ENCODE data around the gene AFDN. TPM values are rescaled to one million over a fixed set of nuclear protein-coding genes. Genes with fewer than 3 reads are reported as not detected.

Gene AFDN
- polyA plus RNA-seq, 3 donors from 2014 or later: 0.27 to 1.5 TPM; not detected in 1

DNA sequence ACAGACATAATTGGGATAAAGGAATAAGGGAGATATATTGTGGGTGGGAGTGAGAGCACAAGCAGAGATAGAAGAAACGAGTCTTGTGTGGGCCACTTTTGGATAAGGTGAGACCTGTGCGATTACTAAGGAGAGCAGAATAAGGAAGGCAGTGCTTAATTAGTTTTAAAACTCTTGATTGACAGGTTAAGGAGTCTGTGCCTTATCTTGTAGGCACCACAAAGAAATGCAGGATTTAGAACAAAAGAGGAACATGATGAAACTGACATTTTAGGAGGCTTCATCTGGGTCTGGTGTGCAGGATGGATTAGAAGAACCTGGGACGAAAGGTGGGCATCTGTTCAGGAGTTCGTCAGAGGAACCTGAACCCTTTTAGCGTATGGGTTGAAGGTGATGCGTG lies 100.5 kb downstream of the AFDN start:
- Mint-ChIP-seq H3K27ac (peak overlapping the region in 1 of 6 donors; percentile 15), H3K36me3 (peaks cover 0 to 4% (median 0%) of the 10 kb centered on the region in 3 donors), H3K4me1 (no peaks in the 10 kb centered on the region), H3K4me3 (no peak overlapping the region), H3K27me3 (ENCODE audit: low read depth in 3 of 3) (peaks cover 0 to 5% (median 2%) of the 10 kb centered on the region in 3 donors), H3K9me3 (no peaks in the 10 kb centered on the region)
- no peak for DNase-seq

DNA sequence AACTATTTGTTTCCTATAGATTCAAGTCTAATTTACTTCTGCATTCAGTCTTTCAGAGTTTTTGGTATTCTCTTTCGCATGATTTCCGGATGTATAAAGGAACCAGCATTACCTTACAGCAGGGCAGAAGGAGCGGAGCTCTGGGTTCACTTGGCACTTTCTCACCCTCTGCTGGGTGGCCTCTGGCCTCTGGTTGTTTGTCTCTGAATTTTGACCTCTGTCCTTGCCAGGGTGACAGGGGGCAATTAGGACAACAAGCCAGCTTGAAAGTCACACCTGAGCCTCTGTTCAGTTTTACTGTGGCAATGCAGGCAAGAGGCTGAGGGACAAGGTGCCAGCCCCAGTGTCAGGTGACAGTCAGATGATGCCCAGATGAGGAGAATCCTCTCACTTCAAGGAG lies 101.4 kb downstream of the AFDN start:
- no peak for DNase-seq
- Mint-ChIP-seq H3K4me1 (no peaks in the 10 kb centered on the region), H3K27ac (no peak overlapping the region), H3K27me3 (ENCODE audit: low read depth in 3 of 3) (peaks cover 0 to 5% (median 2%) of the 10 kb centered on the region in 3 donors), H3K4me3 (no peak overlapping the region), H3K36me3 (peaks cover 0 to 4% (median 0%) of the 10 kb centered on the region in 3 donors), H3K9me3 (no peaks in the 10 kb centered on the region)

DNA sequence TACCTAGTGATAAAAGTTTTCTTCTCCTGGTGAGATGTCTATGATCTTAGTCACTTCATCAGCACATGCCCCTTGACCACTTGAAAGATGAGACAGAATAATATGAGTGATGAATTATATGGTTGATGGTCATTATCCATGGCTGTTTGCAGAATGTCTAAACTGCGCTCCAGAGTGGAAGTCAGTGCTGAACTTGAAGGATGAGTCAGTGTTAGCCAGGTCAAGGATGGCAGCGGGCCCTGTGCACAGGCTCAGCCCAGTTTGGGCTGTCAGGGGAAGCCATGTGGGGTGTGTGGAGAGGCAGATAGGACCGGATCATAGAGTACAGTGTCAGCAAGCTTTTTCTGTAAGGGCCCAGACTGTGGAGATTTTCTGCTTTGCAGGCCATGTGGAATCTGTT lies 103.6 kb downstream of the AFDN start:
- H3K4me1 Mint-ChIP-seq: no peaks in the 10 kb centered on the region
- no peak overlapping the region for H3K4me3 Mint-ChIP-seq
- no peak overlapping the region for H3K27ac Mint-ChIP-seq
- no peak for DNase-seq
- no peaks in the 10 kb centered on the region for H3K9me3 Mint-ChIP-seq
- no peaks in the 10 kb centered on the region for H3K36me3 Mint-ChIP-seq
- peaks cover 0 to 5% (median 2%) of the 10 kb centered on the region in 3 donors for H3K27me3 Mint-ChIP-seq (ENCODE audit: low read depth in 3 of 3)

DNA sequence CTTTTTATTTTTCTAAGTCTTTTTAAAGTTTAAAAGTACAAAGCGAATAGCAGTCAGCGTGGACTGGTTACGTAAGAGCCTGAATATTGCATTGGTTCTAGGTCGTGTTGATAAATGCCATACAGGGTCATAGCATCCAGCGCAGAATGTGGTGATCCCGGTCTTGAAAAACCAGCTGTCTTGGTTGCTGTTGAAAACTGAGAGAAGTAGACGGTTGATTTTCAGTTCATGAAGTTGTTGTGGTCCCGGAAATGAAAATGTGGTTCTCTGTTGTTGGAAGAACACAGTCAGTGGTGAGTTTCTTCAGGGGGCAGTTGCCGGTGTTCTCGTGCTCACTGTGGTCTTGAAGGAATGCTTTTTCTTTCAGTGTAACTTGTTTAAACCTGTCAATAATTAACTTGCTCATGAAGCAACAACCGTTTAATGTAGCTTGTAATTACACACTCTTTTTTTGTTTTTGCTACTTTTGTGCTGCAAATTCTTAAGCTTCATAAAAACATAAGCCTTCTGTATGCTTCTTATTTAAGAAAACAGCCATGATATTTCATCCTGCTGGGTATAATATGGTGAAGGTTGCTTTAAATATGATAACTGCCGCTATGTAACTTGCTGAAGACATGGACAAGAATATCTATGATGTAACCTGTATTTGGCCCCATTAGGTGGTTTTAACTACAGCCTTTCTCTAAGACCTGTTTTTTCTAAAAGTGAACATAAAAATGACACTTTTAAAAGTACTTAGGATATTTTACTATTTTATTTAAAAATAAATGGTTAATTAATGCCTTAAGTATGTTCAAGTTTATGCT lies 106.0 kb downstream of the AFDN start:
- Mint-ChIP-seq H3K36me3 (no peaks in the 10 kb centered on the region), H3K4me3 (no peak overlapping the region), H3K4me1 (no peaks in the 10 kb centered on the region), H3K27ac (no peak overlapping the region), H3K9me3 (no peaks in the 10 kb centered on the region), H3K27me3 (ENCODE audit: low read depth in 3 of 3) (peaks cover 0 to 5% (median 4%) of the 10 kb centered on the region in 3 donors)
- DNase-seq: no peak

DNA sequence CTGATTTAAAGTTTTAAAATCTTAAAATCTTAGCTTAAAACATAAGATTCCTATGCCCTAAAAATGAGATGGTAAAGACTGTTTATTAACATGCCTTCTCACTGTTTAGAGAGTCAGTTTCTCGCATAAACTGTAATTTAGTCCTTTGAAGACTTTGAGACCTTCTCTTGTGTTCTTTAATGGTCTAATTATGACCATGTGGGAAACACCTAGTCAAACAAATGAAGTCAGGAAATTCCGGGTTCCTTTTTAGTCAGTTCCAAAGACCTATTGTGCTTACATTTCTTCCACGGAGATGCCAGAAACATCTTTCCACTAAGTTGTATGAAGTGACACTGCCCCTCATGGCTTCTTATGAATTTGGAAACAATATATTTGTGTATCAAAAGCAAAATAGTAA lies 106.6 kb downstream of the AFDN start:
- H3K4me3 Mint-ChIP-seq: no peak overlapping the region
- H3K4me1 Mint-ChIP-seq: no peaks in the 10 kb centered on the region
- no peaks in the 10 kb centered on the region for H3K36me3 Mint-ChIP-seq
- H3K27ac Mint-ChIP-seq: no peak overlapping the region
- no peak for DNase-seq
- H3K9me3 Mint-ChIP-seq: no peaks in the 10 kb centered on the region
- H3K27me3 Mint-ChIP-seq (ENCODE audit: low read depth in 3 of 3): peaks cover 4 to 6% (median 5%) of the 10 kb centered on the region in 3 donors

DNA sequence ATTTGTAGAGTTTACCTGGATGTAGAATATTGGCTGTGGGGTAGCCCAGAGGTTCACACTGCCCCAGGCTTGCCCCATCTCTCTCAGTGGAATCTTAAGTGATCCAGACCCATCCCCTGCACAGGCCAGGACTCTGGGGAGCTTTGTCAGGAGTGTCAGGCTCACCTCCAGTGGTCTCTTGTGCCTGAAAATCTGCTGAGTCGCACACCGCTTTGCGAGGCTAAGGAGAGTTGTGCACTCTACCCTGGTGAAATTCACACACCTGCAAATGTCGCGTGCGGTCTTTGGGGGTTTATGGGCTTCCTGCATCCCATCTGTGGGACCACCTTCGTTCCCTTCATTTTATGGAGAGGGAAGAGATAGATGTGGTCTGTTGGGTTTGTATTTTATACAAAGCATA lies 107.1 kb downstream of the AFDN start:
- Mint-ChIP-seq H3K4me3 (no peak overlapping the region), H3K27ac (no peak overlapping the region), H3K9me3 (no peaks in the 10 kb centered on the region), H3K36me3 (no peaks in the 10 kb centered on the region), H3K27me3 (ENCODE audit: low read depth in 3 of 3) (peaks cover 4 to 6% (median 5%) of the 10 kb centered on the region in 3 donors), H3K4me1 (no peaks in the 10 kb centered on the region)
- no peak for DNase-seq

DNA sequence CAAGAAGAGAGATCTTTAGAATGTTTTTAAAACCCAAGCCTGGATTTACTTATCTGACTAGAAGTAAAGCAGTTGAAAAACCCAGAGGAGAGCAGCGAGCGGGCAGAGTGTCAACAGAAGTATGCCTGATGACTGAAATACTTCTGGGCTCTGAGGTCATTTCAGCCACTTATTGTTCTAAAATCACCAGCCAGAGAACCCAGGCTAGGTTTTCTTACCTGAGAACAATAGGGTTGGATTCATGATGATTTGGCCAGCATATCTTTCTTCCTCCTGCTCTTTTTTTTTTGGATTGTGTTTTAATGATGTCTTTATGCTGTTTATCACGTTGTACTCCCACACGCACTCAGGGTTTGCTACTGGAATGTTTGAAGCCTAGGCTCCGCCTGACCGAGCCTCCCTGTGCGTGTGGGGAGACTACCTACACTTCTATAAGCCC lies 107.7 kb downstream of the AFDN start:
- H3K4me1 Mint-ChIP-seq: no peaks in the 10 kb centered on the region
- H3K27ac Mint-ChIP-seq: no peak overlapping the region
- no peaks in the 10 kb centered on the region for H3K36me3 Mint-ChIP-seq
- no peaks in the 10 kb centered on the region for H3K9me3 Mint-ChIP-seq
- H3K4me3 Mint-ChIP-seq: no peak overlapping the region
- peaks cover 4 to 6% (median 5%) of the 10 kb centered on the region in 3 donors for H3K27me3 Mint-ChIP-seq (ENCODE audit: low read depth in 3 of 3)
- DNase-seq: no peak

DNA sequence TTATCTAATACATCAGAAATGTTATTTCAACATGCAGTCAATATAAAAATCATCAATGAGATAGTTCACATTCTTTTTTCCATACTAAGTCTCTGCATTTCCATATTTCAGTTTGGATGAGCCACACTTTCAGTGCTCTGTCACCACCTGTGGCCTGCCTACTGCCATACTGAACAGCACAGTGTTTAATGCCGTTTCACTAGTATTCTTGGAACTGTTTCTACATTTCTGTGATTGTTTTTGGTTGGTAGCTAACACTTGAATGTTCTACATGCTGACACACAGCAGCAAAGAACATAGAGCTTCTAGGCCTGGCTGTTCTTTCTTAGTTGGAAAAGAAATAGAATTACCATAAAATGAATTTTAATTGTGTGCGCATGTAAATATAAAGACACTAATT lies 109.3 kb downstream of the AFDN start:
- no peak for DNase-seq
- Mint-ChIP-seq H3K27ac (no peak overlapping the region), H3K4me3 (no peak overlapping the region), H3K9me3 (no peaks in the 10 kb centered on the region), H3K27me3 (ENCODE audit: low read depth in 3 of 3) (peaks cover 1 to 4% (median 4%) of the 10 kb centered on the region in 3 donors), H3K4me1 (no peaks in the 10 kb centered on the region), H3K36me3 (no peaks in the 10 kb centered on the region)

DNA sequence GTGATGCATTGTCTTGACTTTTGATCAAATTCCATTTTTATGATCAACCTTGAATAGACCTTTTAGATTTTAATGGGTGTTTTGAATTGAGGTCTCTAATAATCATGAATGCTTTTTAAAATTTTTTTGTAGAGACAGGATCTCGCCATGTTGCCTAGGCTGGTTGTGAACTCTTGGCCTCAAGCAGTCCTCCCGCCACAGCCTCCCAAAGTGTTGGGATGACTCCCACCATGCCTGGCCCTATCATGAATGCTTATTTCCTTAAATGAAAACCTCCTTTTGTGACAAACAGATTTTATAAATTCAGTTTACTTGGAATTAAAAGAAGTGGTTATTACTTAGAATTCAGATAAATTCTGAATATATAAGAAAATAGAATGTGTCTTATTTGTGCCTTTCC lies 110.6 kb downstream of the AFDN start:
- no peaks in the 10 kb centered on the region for H3K9me3 Mint-ChIP-seq
- no peak overlapping the region for H3K27ac Mint-ChIP-seq
- peaks cover 0 to 4% (median 4%) of the 10 kb centered on the region in 3 donors for H3K27me3 Mint-ChIP-seq (ENCODE audit: low read depth in 3 of 3)
- H3K4me1 Mint-ChIP-seq: no peaks in the 10 kb centered on the region
- no peak overlapping the region for H3K4me3 Mint-ChIP-seq
- no peak for DNase-seq
- no peaks in the 10 kb centered on the region for H3K36me3 Mint-ChIP-seq

DNA sequence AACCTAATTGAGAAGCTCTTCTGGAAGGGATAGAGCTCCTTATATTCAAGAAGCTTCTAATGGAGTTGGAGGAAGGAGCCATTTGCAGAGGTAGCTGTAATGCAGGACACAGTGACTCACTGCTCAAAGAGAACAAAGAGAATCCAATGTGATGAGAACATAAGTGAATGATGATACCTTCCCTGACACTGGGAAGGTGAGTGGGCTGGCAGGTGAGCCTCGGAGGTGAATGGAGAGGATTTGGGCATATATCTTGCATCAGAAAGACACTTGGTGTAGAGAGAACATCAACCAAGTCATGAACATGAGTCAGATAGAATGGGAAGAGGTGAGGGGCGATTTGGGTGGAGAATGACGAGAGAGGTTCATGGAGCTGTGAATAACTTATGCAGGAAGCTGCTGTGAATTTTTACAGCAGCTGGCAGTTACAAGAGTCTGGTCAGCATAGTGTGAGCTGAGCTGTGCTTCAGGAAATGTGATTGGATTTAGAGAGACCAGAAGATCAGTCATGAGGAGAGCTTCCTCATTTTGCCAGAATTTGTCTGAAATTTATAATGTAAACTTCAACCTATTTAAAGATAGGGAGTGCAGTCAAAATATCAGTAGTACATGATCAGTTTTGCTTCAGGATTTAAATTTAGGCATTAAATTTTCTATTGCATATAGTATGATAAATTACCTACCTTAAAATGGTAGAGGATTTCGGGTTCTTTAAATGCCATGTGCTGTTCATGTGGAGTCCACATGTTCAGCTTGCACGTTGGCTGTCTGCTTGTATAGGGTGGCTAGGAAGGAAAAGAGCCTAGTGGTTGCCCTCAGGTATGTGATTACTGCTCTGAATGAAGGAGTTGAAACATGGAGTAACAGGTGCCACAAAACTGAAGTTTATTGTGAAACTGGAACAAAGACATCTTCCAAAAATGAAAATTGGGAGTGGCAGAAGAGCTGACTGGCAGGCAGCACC lies 111.5 kb downstream of the AFDN start:
- Mint-ChIP-seq H3K4me3 (no peak overlapping the region), H3K9me3 (no peaks in the 10 kb centered on the region), H3K27ac (no peak overlapping the region), H3K36me3 (no peaks in the 10 kb centered on the region), H3K27me3 (ENCODE audit: low read depth in 3 of 3) (peaks cover 0 to 4% (median 4%) of the 10 kb centered on the region in 3 donors), H3K4me1 (no peaks in the 10 kb centered on the region)
- DNase-seq: no peak

DNA sequence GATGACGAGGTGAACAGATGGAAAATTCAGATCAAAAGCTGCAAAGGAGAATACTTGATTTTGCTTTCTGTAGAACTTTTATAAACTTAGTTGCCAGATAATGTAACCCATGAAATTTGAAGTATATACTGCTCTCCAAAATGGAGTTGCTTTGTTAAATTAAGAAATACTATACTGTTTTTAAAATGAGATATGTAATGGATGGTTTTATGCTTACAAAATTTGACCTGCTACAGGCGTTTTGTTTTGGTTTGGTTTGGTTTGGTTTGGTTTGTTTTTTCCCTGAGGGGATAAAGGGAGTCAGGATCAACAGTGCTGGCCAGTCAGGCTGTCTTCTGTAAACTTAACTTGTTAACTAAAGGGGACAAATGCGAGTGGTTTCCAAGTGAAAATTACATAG lies 115.1 kb downstream of the AFDN start:
- H3K36me3 Mint-ChIP-seq: no peaks in the 10 kb centered on the region
- DNase-seq: no peak
- no peaks in the 10 kb centered on the region for H3K4me1 Mint-ChIP-seq
- peaks cover 2 to 5% (median 4%) of the 10 kb centered on the region in 3 donors for H3K27me3 Mint-ChIP-seq (ENCODE audit: low read depth in 3 of 3)
- no peak overlapping the region for H3K27ac Mint-ChIP-seq
- H3K4me3 Mint-ChIP-seq: no peak overlapping the region
- no peaks in the 10 kb centered on the region for H3K9me3 Mint-ChIP-seq

DNA sequence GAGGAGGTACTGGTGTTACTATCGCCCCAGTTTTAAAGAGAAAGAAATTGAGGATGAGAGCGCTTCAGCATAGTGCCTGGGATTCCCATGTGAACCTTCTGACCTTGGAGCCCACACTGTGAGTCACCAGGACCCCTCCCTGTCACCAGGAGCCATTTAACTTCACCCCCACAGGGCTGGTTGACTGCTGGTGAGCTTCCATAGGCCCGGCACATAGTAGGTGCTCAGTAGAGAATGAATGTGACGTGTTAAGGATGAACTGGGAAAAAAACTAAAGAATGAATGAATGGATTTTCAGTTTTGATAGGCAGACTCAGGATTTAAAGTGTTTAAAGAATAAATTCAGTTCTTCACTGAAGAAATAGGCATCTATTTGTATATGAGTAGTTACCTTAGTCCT lies 117.4 kb downstream of the AFDN start:
- no peak for DNase-seq
- Mint-ChIP-seq H3K4me3 (no peak overlapping the region), H3K36me3 (no peaks in the 10 kb centered on the region), H3K4me1 (no peaks in the 10 kb centered on the region), H3K27me3 (ENCODE audit: low read depth in 3 of 3) (peaks cover 0 to 5% (median 0%) of the 10 kb centered on the region in 3 donors), H3K27ac (no peak overlapping the region), H3K9me3 (no peaks in the 10 kb centered on the region)

DNA sequence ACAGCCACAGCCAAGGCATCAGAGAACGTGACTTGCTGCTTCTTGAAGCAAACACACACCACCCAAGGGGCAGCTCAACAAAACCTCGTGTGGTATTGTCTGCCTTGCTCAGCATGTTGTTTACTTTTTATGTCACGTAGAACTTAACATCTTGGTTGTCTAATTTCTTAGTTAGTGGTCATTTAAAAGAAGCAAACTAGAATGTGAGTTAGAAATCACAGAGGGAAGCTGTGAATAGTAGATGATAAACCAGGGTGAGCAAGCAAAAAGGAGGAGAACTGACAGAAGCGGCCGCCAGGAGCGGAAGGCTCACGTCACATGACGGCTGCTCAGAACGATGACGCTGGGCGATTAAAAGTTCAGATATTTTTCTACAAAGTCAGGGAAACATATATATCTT lies 119.3 kb downstream of the AFDN start:
- peaks cover 0 to 5% (median 2%) of the 10 kb centered on the region in 3 donors for H3K27me3 Mint-ChIP-seq (ENCODE audit: low read depth in 3 of 3)
- no peak overlapping the region for H3K27ac Mint-ChIP-seq
- H3K4me3 Mint-ChIP-seq: no peak overlapping the region
- no peaks in the 10 kb centered on the region for H3K36me3 Mint-ChIP-seq
- no peak for DNase-seq
- no peaks in the 10 kb centered on the region for H3K9me3 Mint-ChIP-seq
- H3K4me1 Mint-ChIP-seq: no peaks in the 10 kb centered on the region

DNA sequence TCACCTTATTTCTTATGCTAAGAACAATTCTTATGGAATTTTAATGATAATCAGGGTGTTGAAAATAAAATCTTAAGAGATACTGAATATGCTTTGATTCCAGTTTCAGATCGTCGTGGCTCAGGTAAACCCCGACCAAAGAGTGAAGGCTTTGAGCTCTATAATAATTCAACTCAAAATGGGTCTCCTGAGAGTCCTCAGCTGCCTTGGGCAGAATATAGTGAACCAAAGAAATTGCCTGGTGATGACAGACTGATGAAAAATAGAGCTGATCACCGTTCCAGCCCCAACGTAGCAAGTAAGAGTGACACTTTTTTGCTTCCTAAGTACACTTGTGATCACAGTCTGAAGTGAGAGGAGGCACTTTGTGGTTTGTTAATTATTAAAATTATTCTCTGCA lies 119.9 kb downstream of the AFDN start:
- H3K9me3 Mint-ChIP-seq: no peaks in the 10 kb centered on the region
- H3K4me3 Mint-ChIP-seq: no peak overlapping the region
- no peaks in the 10 kb centered on the region for H3K4me1 Mint-ChIP-seq
- peaks cover 0 to 5% (median 2%) of the 10 kb centered on the region in 3 donors for H3K27me3 Mint-ChIP-seq (ENCODE audit: low read depth in 3 of 3)
- H3K27ac Mint-ChIP-seq: no peak overlapping the region
- H3K36me3 Mint-ChIP-seq: no peaks in the 10 kb centered on the region
- DNase-seq: no peak

Measured in immature natural killer cell (primary cell).